Colonic mucosa (tissue), 4 donors: Measurements from ENCODE around the gene ADARB2. TPM values are rescaled to one million over a fixed set of nuclear protein-coding genes. Genes with fewer than 3 reads are reported as not detected.

Source experiments
- DNase-seq: peaks from one replicate; pipeline ENCODE4 v3.0.0-alpha.2; 2020
- H3K27ac ChIP-seq: fragments of 200-600 bp; one replicate; pipeline ENCODE4 v1.8.0; 2021
- H3K27me3 ChIP-seq: fragments of 200-600 bp; one replicate; pipeline ENCODE4 v1.8.0; 2021
- H3K36me3 ChIP-seq: fragments of 200-600 bp; one replicate; pipeline ENCODE4 v1.8.0; 2021
- H3K4me1 ChIP-seq: fragments of 200-600 bp; one replicate; pipeline ENCODE4 v1.8.0; 2021; ENCODE audit warnings: mild to moderate bottlenecking
- H3K4me3 ChIP-seq: fragments of 200-600 bp; one replicate; pipeline ENCODE4 v1.8.0; 2021
- H3K9ac ChIP-seq, 2 donors: one replicate each; pipeline ENCODE4 v1.7.0; 2013; ENCODE audit warnings: control low read depth in 2 of 2, low read depth in 2 of 2, low read length in 2 of 2
- H3K9me3 ChIP-seq: fragments of 200-600 bp; one replicate; pipeline ENCODE4 v1.8.0; 2021
- intact Hi-C: fragments of 100-400 bp; cut with DNase I; formaldehyde crosslinking; loops from one replicate; pipeline ENCODE4 v1.14.1; 2022
- total RNA-seq, 2 donors: library from RNA; stranded (reverse); fragmentation: NEBNext Ultra II Directional in 1 of 2; extraction: Animal tissue kit (Norgen Biotek cat#: 25700) in 1 of 2; gene quantifications; one replicate each; pipeline ENCODE4 v1.2.1, GENCODE V29; 2021
- TF ChIP-seq, protein P1 (sequence below): fragments of 200-600 bp; IDR thresholded peaks from one replicate; pipeline ENCODE4 v1.8.0; 2022; ENCODE audit warnings: antibody characterized with exemption, mild to moderate bottlenecking
- donor health status: healthy.
- donor health status: DM: no; HTN: no; CAD: no.
- donor health status: DM: no; HTN: no; CAD: no.

The ADARB2 gene
- total RNA-seq, 2 donors from 2014 or later: 0.19 TPM; not detected in 1

- intact Hi-C loops: no loop called here
- no peak for DNase-seq
- TF ChIP-seq, protein P1, sequence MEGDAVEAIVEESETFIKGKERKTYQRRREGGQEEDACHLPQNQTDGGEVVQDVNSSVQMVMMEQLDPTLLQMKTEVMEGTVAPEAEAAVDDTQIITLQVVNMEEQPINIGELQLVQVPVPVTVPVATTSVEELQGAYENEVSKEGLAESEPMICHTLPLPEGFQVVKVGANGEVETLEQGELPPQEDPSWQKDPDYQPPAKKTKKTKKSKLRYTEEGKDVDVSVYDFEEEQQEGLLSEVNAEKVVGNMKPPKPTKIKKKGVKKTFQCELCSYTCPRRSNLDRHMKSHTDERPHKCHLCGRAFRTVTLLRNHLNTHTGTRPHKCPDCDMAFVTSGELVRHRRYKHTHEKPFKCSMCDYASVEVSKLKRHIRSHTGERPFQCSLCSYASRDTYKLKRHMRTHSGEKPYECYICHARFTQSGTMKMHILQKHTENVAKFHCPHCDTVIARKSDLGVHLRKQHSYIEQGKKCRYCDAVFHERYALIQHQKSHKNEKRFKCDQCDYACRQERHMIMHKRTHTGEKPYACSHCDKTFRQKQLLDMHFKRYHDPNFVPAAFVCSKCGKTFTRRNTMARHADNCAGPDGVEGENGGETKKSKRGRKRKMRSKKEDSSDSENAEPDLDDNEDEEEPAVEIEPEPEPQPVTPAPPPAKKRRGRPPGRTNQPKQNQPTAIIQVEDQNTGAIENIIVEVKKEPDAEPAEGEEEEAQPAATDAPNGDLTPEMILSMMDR: no peak
- no peaks in the 10 kb centered on the region for H3K9me3 ChIP-seq
- H3K4me1 ChIP-seq: no peaks in the 10 kb centered on the region
- H3K9ac ChIP-seq: no peak overlapping the region
- H3K27me3 ChIP-seq: peaks cover 10% of the 10 kb centered on the region
- no peak overlapping the region for H3K4me3 ChIP-seq
- no peaks in the 10 kb centered on the region for H3K36me3 ChIP-seq
- H3K27ac ChIP-seq: no peak overlapping the region
These were observed 5.7 kb downstream of the ADARB2 start for GRCh38 chr10:1731592-1731991.

GRCh38 chr10:1729751-1730150 lies 7.6 kb downstream of the ADARB2 start:
- intact Hi-C loops: no loop called here
- no peak overlapping the region for H3K27ac ChIP-seq
- no peak for DNase-seq
- H3K9me3 ChIP-seq: no peaks in the 10 kb centered on the region
- no peak overlapping the region for H3K9ac ChIP-seq
- no peaks in the 10 kb centered on the region for H3K4me1 ChIP-seq
- TF ChIP-seq, protein P1: no peak
- H3K4me3 ChIP-seq: no peak overlapping the region
- H3K36me3 ChIP-seq: no peaks in the 10 kb centered on the region
- H3K27me3 ChIP-seq: no peaks in the 10 kb centered on the region

- Histone ChIP-seq H3K27me3 (no peaks in the 10 kb centered on the region), H3K27ac (no peak overlapping the region), H3K36me3 (no peaks in the 10 kb centered on the region), H3K4me1 (no peaks in the 10 kb centered on the region), H3K4me3 (no peak overlapping the region), H3K9me3 (no peaks in the 10 kb centered on the region), H3K9ac (no peak overlapping the region)
- TF ChIP-seq, protein P1: no peak
- DNase-seq: no peak
- intact Hi-C loops: no loop called here
These were observed 10.5 kb downstream of the ADARB2 start for GRCh38 chr10:1726861-1727260.

DNA sequence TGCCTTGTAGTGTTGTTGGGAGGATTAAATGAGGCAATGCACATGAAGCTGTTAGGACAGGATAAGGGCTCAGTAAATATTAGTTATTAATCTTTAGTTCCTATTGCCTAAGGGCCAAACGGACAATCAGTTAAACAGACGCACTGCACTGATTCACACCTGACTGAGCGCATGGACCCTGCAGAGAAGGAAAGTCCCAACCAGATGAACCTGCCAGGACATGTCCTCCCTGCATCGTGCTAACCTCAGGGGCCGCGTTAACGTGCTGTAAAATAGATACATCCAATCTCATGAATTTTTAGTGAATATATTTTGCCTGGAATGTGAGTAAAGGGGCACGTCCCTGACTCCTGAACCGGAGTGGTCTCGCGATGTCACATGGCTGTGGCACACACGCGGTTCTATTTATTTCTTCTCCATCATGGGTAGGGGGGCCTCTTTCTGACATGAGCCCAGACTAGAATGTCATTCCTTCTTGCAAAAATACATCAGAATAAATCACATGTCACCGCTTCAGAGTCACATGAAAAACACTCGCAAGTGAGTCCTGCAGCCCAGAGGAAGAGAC lies 12.3 kb downstream of the ADARB2 start:
- H3K4me3 ChIP-seq: no peak overlapping the region
- no peak overlapping the region for H3K27ac ChIP-seq
- intact Hi-C loops: no loop called here
- no peaks in the 10 kb centered on the region for H3K4me1 ChIP-seq
- TF ChIP-seq, protein P1: no peak
- no peaks in the 10 kb centered on the region for H3K9me3 ChIP-seq
- DNase-seq: no peak
- no peaks in the 10 kb centered on the region for H3K27me3 ChIP-seq
- H3K9ac ChIP-seq: no peak overlapping the region
- H3K36me3 ChIP-seq: no peaks in the 10 kb centered on the region

- no peak for DNase-seq
- Histone ChIP-seq H3K36me3 (no peaks in the 10 kb centered on the region), H3K27me3 (no peaks in the 10 kb centered on the region), H3K9me3 (no peaks in the 10 kb centered on the region), H3K4me3 (no peak overlapping the region), H3K9ac (no peak overlapping the region), H3K4me1 (no peaks in the 10 kb centered on the region), H3K27ac (no peak overlapping the region)
- intact Hi-C loops: no loop called here
- TF ChIP-seq, protein P1: no peak
These were observed 20.5 kb downstream of the ADARB2 start for GRCh38 chr10:1716839-1717238.
